Neuron (in vitro differentiated cells): Measurements from ENCODE around the gene SS18L1.
"Not testable (repeated sequence)": the region's sequence is repeated elsewhere in the genome, so short reads cannot be mapped to it uniquely, and the experiment has no call there.

Experiments
- H2AFZ ChIP-seq: one replicate; pipeline ENCODE4 v1.6.1; 2013; ENCODE audit warnings: low read depth, mild to moderate bottlenecking, inconsistent platforms, low read length, moderate library complexity
- H3K27me3 ChIP-seq: one replicate; pipeline ENCODE4 v1.6.1; 2013; ENCODE audit warnings: low read length; ENCODE audit not compliant: insufficient read depth
- H3K36me3 ChIP-seq: one replicate; pipeline ENCODE4 v1.6.1; 2013; ENCODE audit warnings: low read length; ENCODE audit not compliant: insufficient read depth
- H3K4me1 ChIP-seq: one replicate; pipeline ENCODE4 v1.6.1; 2013; ENCODE audit warnings: low read length; ENCODE audit not compliant: insufficient read depth
- H3K4me3 ChIP-seq: 2 replicates; pipeline ENCODE4 v1.5.1; 2013; ENCODE audit warnings: mild to moderate bottlenecking, low read length, moderate library complexity
- H3K9me3 ChIP-seq: one replicate; pipeline ENCODE4 v1.6.1; 2013; ENCODE audit warnings: low read length

The SS18L1 gene

DNA sequence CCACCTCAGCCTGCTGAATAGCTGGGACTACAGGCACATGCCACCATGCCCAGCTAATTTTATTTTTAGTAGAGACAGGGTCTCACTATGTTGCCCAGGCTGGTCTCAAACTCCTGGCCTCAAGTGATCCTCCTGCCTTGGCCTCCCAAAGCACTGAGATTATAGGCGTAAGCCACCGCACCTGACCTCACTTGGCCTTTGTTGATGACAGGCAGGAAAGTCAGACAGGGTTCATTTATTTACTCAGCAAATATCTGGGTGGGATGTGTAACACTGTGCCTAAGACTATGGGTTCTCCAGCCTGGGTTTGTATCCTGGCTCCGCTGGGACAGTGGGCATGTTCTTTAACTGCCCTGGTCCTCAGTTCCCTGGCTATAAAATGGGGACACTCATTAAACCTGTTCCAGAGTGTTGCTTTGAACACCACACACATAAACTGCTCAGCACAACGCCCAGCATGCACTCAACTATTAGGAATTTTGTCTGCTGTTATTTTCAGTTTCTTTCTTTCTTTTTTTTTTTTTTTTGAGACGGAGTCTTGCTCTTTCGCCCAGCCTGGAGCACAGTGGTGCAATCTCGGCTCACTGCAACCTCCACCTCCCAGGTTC is 27.7 kb upstream of the SS18L1 start:
- H3K27me3 ChIP-seq, H3K36me3 ChIP-seq, H2AFZ ChIP-seq, H3K4me3 ChIP-seq: not testable (repeated sequence)
- H3K9me3 ChIP-seq = peaks cover 11% of the 10 kb centered on the region
- H3K4me1 ChIP-seq = peaks cover 22% of the 10 kb centered on the region

DNA sequence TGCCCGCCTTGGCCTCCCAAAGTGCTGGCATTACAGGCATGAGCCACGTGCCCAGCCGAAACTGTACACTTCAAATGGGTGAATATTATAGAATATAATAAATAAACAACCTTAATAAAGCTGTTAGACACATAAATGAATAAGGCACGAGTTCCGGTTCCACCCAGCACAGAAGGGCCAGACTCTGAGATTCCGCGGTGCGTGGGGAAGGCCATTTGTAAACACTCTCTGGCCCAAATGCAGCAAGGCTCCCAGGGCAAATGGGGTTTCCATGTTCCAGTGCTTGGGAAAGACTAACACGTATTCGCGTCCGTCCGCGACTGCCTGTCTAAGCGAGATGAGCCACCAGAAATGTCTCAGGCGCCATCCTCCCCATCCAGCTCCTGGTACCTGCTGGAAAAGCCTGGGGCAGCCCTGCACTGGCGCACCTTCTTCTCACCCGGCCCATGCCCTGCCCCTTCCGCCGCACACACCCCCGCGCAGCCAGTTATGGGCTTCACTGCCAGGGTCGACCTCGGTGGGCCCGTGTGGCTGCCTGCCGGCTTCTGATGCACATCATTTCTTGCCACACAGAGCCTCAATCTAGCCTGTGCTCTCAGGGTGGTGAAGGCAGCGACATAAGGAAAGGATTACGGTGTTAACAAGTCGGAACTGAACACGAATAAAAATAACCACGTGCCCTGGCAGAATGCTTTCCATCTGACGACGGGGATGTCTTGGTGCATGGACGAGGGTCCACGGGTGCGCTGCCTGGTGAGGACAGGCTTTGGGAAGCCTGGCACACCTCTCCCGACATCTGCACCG is 26.8 kb upstream of the SS18L1 start:
- Histone ChIP-seq H3K9me3 (peaks cover 11% of the 10 kb centered on the region), H3K27me3 (no peaks in the 10 kb centered on the region), H3K4me1 (peaks cover 22% of the 10 kb centered on the region), H3K4me3 (no peak overlapping the region), H2AFZ (no peak overlapping the region), H3K36me3 (no peaks in the 10 kb centered on the region)

DNA sequence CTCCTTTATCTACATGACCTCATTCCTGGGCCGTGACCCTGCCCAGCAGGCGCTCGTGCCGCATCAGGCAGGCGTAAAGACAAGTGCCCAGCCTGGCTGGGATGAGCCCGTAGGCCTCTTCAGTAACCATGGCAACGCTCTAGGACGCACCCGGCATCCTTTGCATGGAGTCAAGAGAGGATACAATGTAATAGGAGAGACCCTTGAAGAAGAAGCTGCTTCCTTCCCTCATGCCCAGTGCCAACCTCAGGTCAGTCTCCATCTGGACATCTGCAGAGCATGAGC is 26.3 kb upstream of the SS18L1 start:
- Histone ChIP-seq H3K36me3 (no peaks in the 10 kb centered on the region), H3K27me3 (no peaks in the 10 kb centered on the region), H2AFZ (no peak overlapping the region), H3K4me1 (peaks cover 22% of the 10 kb centered on the region), H3K4me3 (no peak overlapping the region), H3K9me3 (peaks cover 7% of the 10 kb centered on the region)

DNA sequence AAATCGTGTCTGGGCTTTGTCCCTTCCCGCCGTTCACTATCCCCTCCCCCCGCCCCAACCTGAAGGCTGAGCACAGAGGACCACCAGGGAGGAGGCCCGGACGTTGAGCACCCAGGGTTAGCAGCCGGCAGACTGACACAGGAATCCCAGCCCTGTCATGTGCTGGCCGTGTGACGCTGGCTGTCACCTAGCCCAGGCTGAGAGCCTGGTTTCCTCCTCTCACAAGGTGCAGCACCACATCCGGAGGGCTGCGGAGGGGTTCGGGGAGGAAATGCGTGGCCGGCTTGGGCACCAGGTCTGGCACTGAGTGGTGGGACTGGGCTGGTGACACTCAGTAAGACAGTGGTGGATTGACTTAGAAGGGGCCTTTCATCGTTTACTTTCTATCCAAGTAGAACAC is 25.9 kb upstream of the SS18L1 start:
- H3K4me1 ChIP-seq = peaks cover 22% of the 10 kb centered on the region
- H3K27me3 ChIP-seq = no peaks in the 10 kb centered on the region
- no peaks in the 10 kb centered on the region for H3K36me3 ChIP-seq
- no peak overlapping the region for H3K4me3 ChIP-seq
- peaks cover 3% of the 10 kb centered on the region for H3K9me3 ChIP-seq
- no peak overlapping the region for H2AFZ ChIP-seq

DNA sequence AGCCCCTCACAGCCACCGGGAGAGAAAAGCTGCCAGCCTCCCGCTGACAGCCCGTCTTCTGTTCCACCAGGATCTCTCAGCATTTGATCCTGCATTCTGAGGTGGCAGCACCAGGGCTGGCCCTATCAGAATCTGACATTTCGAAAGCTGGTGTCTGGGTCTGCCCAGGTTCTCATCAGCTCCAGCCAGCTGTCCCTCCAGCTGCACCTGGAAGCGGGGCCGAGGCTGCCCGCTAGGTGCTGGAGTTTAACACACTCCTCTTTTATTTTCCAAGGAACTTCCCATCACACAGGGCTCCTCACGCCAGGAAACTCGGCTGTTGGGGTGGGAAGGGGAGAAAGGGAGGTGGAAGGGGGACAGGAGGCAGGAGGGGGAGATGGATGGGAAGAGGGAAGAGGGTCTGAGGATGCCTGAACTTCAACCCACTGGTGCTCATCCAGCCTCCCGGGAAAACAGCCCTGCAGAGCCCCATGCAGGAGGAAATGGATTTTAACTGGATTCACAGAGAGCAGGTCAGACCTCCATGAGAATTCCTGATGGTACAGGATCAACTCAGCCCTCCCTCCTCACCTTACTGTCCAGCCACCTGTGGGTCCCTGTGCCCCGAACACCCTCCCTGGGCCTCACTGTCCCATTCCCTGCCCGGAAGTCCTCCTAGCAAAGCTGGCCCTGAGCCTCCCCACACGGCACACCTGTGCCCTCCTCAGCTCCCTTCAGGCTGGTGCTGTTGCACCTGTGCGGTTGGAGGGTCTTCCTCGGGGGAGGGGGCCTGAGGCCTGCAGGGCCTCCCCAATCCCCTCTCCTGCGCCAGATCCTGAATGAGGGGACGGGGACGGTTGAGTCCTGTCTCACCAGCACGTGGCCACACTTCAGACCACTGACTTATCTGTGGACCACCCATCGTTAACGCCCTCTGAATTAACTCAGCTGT is 25.2 kb upstream of the SS18L1 start:
- Histone ChIP-seq H3K4me3 (no peak overlapping the region), H3K4me1 (peaks cover 25% of the 10 kb centered on the region), H3K27me3 (no peaks in the 10 kb centered on the region), H2AFZ (no peak overlapping the region), H3K9me3 (no peaks in the 10 kb centered on the region), H3K36me3 (no peaks in the 10 kb centered on the region)

DNA sequence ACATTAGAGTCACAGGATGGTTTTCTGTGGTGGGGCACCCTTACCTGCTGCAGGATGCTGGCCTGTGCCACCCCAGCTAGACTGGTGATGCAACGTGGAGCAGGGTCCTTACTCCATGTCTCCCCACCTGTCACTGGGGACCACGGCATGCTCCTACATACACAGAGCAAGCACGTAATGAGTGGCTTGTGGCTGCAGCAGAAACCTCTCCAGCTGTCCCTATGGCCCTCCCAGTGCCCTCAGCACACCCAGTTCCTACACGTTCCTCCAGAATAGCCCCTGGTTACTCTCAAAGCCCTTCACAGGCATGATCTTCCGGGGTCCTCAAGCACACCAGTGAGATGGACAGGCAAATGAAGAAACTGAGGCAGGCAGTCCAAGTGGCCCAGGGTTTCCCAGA is 24.5 kb upstream of the SS18L1 start:
- no peaks in the 10 kb centered on the region for H3K9me3 ChIP-seq
- H3K36me3 ChIP-seq = peaks cover under 1% of the 10 kb centered on the region
- H2AFZ ChIP-seq = no peak overlapping the region
- no peak overlapping the region for H3K4me3 ChIP-seq
- no peaks in the 10 kb centered on the region for H3K27me3 ChIP-seq
- peaks cover 33% of the 10 kb centered on the region for H3K4me1 ChIP-seq

DNA sequence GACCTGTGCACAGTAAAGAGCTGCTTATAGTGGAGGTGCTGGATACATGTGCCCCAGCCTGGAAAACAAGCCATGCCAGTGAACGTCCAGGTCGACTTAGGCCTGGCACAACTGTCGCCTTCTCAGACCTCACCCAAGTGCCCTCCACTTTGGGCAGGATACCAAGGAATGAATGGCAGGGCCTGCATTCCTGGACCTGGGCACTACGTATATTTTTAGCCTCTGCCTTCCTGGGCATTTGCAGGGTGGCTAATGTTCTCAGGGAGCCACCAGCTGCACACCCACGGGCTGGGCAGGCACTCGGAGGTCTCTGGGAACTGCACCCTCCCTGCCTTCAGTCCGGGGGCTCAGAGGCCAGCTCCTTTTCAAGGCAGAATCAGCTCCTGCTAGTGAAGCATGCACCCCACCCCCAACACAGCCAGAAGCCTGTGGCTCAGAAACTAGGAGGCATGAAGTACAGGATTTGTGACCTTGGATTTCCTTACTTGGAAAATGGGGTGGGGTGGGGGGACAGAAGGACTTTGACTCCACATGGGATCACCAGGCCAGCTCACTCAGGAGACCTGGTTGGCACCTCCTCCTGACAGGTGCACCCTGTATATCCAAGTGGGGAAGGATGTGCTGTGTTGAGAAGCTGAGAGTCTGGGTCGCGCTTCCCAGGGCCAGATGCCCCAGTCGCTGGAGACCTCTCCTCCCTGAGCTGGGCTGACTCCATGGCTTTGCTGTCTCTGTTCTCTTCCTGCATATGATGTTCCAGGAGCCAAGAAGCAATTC is 23.8 kb upstream of the SS18L1 start:
- H3K36me3 ChIP-seq = peaks cover 7% of the 10 kb centered on the region

DNA sequence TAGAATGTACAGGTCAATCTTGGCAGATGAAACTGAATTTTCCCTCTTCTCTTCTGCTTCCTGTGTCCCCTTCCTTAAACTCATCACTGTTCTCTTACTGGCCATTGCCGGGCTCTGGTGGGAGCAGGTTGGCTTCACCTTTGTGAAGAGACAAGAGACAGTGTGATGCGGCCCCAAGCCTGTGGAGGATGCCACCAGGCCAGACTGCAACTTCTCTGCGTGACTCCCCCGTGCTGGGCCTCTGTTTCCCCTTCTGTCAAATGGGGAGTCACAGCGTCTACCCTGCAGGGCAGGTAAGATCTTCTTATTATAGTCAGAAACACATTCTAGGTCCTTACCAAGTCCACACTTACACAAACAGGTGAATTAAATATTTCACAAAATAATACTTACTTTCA is 23.2 kb upstream of the SS18L1 start:
- Histone ChIP-seq H3K27me3 (no peaks in the 10 kb centered on the region), H3K36me3 (peaks cover 12% of the 10 kb centered on the region), H3K9me3 (no peaks in the 10 kb centered on the region), H2AFZ (no peak overlapping the region), H3K4me3 (no peak overlapping the region), H3K4me1 (peaks cover 38% of the 10 kb centered on the region)

More for the DNA sequence above, 23.8 kb upstream of the SS18L1 start:
- peaks cover 38% of the 10 kb centered on the region for H3K4me1 ChIP-seq
- no peak overlapping the region for H3K4me3 ChIP-seq
- no peak overlapping the region for H2AFZ ChIP-seq
- H3K27me3 ChIP-seq = no peaks in the 10 kb centered on the region
- H3K9me3 ChIP-seq = no peaks in the 10 kb centered on the region

DNA sequence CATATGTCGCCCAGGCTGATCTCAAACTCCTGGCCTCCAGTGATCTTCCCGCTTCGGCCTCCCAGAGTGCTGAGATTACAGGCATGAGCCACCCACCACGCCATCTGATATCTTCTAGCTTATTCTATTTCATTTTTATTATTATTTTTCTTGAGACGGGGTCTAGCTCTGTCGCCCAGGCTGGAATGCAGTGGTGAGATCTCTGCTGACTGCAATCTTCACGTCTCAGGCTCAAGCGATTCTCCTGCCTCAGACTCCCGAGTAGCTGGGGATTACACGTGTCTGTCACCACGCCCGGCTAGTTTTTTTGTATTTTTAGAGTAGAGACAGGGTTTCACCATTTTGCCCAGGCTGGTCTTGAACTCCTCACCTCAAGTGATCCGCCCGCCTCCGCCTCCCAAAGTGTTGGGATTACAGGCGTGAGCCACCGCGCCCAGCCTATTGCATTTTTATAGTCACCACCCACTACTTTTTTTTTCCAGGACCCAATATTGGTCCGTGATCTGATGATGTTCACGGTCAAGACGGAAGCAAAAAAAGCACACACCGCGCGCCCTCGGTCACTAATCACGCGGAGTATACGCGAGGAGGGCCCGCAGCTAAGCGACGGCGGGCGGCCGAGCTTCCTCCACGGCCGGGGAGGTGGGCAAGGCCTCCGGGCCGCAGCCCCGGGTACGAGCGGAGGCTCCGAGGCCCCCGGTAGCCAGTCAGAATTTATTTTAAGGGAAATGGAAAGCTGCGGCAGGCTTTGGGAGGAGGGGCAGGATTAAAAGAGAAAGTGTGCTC is 22.4 kb upstream of the SS18L1 start:
- Histone ChIP-seq H3K9me3 (no peaks in the 10 kb centered on the region), H3K27me3 (no peaks in the 10 kb centered on the region), H2AFZ (peak overlapping the region; percentile 59), H3K4me3 (peak overlapping the region; percentile 89), H3K4me1 (peaks cover 38% of the 10 kb centered on the region), H3K36me3 (peaks cover 16% of the 10 kb centered on the region)

DNA sequence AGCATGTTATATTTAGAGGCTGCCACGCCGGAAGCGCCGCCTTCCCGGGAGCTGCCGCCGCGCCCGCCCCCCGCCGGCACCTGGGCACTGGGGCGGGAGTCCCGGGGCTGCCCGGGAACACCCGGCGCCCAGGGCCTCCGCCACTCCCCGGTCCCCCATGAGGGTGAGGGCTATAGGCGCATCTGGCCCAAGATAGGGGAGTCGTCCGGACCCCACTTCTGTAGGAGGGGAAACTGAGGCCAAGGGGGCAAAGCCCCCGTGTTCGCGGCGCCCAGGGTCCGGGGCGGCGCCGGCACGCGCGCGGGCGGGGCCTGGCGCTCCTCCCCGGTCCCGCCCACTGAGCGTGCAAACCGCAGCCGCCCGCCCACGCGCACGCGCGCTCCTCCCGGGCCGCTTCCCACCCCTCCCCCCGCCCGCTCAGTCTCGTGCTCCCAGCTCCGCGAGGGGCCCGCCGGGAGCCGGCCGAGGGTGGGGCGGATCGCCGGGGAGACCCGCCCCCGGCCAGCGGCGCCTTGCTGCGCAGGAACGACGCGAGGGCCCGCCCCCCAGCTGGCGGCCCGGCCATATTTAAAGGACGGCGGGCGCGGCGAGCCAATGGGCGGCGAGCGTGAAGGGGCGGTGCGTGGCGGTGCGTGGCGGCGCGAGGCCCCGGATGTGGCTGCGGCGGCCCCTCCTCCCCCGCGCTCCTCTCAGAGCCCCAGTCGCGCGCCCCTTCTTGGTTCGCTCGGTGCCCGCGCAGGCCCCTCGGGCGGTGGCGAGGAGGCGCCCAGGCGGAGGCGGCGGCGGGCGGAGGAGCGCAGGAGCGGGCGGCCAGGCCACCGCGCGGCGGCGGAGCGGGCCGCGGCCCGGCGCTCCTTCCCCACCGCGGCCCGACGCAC is 21.6 kb upstream of the SS18L1 start, which contains the start of gene LSM14B:
Gene LSM14B, plus strand, starts transcription at position 700 of the 878 bp plus-strand sequence. CDS start 192 bp downstream, outside the sequence.
- peaks cover 25% of the 10 kb centered on the region for H3K36me3 ChIP-seq
- no peaks in the 10 kb centered on the region for H3K9me3 ChIP-seq
- H3K27me3 ChIP-seq = no peaks in the 10 kb centered on the region
- H2AFZ ChIP-seq = peak within 1 kb of the TSS; percentile 59
- H3K4me3 ChIP-seq = peak within 1 kb of the TSS; percentile 89
- H3K4me1 ChIP-seq = peaks cover 34% of the 10 kb centered on the region

DNA sequence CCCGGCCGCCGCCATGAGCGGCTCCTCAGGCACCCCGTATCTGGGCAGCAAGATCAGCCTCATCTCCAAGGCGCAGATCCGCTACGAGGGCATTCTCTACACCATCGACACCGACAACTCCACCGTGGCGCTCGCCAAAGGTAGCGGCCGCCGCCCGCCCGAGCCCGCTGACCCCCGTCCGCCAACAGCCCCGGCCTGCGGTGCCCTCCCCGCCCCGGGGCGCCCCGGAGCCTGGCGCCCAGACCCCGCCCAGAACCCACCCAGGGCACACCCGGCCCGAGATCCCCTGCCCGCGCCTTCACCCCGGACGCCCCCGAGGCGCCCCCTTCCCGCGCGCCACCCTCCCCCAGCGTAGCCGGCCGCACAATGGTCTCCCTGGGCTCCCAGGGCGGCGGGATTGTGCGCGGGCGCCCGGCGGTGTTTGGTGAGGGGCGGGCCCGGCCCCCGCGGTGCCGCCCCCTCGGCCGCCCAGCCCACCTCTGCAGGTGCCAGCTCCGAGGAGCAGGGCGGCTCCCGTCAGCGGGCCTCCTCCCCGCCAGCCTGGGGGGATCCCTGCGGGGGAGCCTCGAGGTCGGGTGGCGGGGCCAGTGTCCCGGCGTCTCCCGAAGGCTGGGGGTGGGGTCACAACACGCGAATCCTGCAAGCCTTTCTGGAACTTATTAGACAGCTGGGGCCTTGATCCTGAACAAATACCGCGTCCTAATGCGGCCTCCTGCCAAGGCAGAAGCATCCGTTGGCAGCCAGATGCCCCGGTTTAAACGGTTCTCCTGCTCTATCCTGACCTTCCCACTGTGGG is 20.7 kb upstream of the SS18L1 start:
- H3K27me3 ChIP-seq = no peaks in the 10 kb centered on the region
- peaks cover 33% of the 10 kb centered on the region for H3K36me3 ChIP-seq
- H3K4me1 ChIP-seq = peaks cover 26% of the 10 kb centered on the region
- H2AFZ ChIP-seq = no peak overlapping the region
- H3K4me3 ChIP-seq = peak overlapping the region; percentile 89
- no peaks in the 10 kb centered on the region for H3K9me3 ChIP-seq
